BE2C (cell line): ENCODE results near the gene CTRB2.
"Not testable (repeated sequence)": the region's sequence is repeated elsewhere in the genome, so short reads cannot be mapped to it uniquely, and the experiment has no call there.

Source experiments
- DNase-seq: peaks from one replicate; pipeline ENCODE4 v3.0.0-alpha.2; 2020
- H3K27me3 ChIP-seq: fragments of 250-450 bp; sonication (Bioruptor Pico); 2 replicates; pipeline ENCODE4 v1.5.1; 2020; ENCODE audit warnings: mild to moderate bottlenecking
- H3K36me3 ChIP-seq: fragments of 250-450 bp; sonication (Bioruptor Pico); 2 replicates; pipeline ENCODE4 v1.5.1; 2020; ENCODE audit warnings: mild to moderate bottlenecking
- H3K4me1 ChIP-seq: fragments of 250-450 bp; sonication (Bioruptor Pico); 2 replicates; pipeline ENCODE4 v1.5.1; 2020
- H3K4me3 ChIP-seq: 2 replicates; pipeline ENCODE4 v1.5.1; 2011; ENCODE audit warnings: low read depth, low read length
- H3K9me3 ChIP-seq: fragments of 250-450 bp; sonication (Bioruptor Pico); 2 replicates; pipeline ENCODE4 v1.5.1; 2020
- TF ChIP-seq, protein P1 (sequence below): IDR thresholded peaks from 2 replicates; pipeline ENCODE4 v1.5.1; 2012; ENCODE audit warnings: mild to moderate bottlenecking, low read depth, low read length

CTRB2 gene

DNA sequence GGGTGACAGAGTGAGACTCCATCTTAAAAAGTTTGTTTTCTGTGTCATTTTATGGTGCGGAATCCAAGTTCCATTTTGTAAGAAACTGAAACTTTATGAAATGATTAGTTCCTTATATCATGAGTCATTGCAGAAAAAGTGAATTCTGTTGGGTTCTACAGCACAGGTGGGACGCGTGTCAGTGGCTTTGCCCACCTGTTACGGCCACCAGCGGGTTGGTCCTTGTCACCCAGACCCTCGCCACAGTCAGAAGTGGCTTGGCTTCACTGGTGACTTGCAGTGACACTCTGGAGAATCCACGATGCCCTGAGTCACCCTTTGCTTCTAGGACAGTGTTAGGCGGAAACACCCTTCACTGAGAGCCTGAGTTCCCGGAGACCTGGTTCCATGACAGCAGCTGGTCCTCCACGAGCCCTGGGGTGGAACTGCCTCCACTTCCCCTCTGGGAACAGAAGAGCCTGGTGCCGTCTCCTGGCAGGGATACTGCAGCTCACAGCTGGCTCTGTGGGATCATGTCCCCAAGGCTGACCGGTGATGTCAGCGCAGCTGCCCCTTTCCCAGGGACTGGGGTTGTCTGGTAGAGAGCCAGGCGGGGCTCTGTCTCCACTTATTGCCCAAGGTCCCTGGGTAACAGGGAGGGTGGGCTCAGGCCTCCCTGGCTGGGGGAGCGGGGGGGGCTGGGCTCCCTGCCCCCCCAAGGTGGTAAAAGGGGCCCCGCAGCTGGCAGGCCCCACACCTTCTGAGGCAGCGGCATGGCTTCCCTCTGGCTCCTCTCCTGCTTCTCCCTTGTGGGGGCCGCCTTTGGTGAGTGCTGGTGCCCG is 11.5 kb upstream of the CTRB2 start, which contains the start of gene CTRB1:
Gene CTRB1 (plus strand): TSS at position 733 of the 821 bp plus-strand sequence. CDS start 20 bp downstream, at position 753.
- no peaks in the 10 kb centered on the region for H3K9me3 ChIP-seq
- no peak within 1 kb of the TSS for H3K4me3 ChIP-seq
- H3K36me3 ChIP-seq = no peaks in the 10 kb centered on the region
- no peaks in the 10 kb centered on the region for H3K4me1 ChIP-seq
- no peaks in the 10 kb centered on the region for H3K27me3 ChIP-seq
- DNase-seq = no peak
- TF ChIP-seq, protein P1, sequence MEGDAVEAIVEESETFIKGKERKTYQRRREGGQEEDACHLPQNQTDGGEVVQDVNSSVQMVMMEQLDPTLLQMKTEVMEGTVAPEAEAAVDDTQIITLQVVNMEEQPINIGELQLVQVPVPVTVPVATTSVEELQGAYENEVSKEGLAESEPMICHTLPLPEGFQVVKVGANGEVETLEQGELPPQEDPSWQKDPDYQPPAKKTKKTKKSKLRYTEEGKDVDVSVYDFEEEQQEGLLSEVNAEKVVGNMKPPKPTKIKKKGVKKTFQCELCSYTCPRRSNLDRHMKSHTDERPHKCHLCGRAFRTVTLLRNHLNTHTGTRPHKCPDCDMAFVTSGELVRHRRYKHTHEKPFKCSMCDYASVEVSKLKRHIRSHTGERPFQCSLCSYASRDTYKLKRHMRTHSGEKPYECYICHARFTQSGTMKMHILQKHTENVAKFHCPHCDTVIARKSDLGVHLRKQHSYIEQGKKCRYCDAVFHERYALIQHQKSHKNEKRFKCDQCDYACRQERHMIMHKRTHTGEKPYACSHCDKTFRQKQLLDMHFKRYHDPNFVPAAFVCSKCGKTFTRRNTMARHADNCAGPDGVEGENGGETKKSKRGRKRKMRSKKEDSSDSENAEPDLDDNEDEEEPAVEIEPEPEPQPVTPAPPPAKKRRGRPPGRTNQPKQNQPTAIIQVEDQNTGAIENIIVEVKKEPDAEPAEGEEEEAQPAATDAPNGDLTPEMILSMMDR = no peak

- H3K9me3 ChIP-seq = no peaks in the 10 kb centered on the region
- DNase-seq = no peak
- no peaks in the 10 kb centered on the region for H3K36me3 ChIP-seq
- H3K27me3 ChIP-seq = no peaks in the 10 kb centered on the region
- TF ChIP-seq, protein P1 = no peak
- H3K4me3 ChIP-seq = no peak overlapping the region
- H3K4me1 ChIP-seq = no peaks in the 10 kb centered on the region
Measured at GRCh38 chr16:75217389-75217851, 10.5 kb upstream of the CTRB2 start.

DNA sequence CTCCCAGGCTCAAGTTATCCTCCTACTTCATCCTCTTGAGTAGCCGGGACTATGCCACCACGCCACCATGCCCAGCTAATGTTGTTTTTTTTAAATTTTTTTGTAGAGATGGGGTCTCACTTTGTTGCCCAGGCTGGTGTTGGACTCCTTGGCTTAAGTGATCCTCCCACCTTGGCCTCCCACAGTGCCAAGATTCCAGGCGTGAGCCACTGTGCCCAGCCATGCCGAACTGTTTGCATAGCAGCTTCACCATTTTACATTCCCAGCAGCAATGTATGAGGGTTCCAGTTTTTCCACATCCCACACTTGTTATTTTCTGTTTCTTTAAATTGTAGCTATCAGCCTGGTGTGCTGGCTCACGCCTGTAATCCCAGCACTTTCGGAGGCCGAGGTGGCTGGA is 9.6 kb upstream of the CTRB2 start:
- TF ChIP-seq, protein P1 = no peak
- DNase-seq = no peak

GRCh38 chr16:75216127-75216526 is 9.2 kb upstream of the CTRB2 start:
- Histone ChIP-seq H3K4me1 (no peaks in the 10 kb centered on the region), H3K27me3 (no peaks in the 10 kb centered on the region), H3K4me3 (no peak overlapping the region), H3K36me3 (no peaks in the 10 kb centered on the region), H3K9me3 (no peaks in the 10 kb centered on the region)
- no peak for DNase-seq
- TF ChIP-seq, protein P1 = no peak

More for the DNA sequence above, 9.6 kb upstream of the CTRB2 start:
- no peaks in the 10 kb centered on the region for H3K27me3 ChIP-seq
- H3K4me3 ChIP-seq = no peak overlapping the region
- no peaks in the 10 kb centered on the region for H3K36me3 ChIP-seq
- no peaks in the 10 kb centered on the region for H3K9me3 ChIP-seq
- no peaks in the 10 kb centered on the region for H3K4me1 ChIP-seq

DNA sequence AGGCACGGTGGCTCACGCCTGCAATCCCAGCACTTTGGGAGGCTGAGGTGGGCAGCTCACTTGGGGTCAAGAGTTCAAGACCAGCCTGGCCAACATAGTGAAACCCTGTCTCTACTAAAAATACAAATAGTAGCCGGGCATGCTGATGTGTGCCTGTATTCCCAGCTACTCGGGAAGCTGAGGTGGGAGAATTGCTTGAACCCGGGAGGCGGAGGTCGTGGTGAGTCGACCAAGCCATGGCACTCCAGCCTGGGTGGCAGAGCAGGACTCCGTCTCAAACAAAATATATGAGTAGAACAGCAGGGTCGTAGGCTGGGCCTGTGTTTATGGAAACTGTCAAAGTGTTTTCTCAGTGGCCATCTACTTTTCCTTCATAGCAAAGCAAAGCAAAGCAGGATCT is 4.3 kb upstream of the CTRB2 start:
- H3K4me1 ChIP-seq, DNase-seq, H3K36me3 ChIP-seq, H3K4me3 ChIP-seq, H3K9me3 ChIP-seq, H3K27me3 ChIP-seq: not testable (repeated sequence)

DNA sequence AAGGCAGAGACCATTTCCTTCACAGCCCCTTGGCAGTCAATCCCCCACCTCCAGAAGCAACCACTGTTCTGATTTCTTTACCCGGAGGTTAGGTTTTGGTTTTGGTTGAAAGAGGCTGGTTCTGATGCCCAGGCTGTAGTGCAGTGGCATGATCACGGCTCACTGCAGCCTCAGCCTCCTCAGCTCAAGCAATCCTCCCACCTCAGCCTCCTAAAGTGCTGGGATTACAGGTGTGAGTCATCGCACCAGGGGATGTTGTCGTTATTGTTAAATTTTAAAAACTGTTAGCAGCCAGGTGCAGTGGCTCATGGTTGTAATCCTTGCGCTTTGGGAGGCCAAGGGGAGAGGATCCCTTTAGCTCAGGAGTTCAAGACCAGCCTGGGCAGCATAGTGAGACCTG is 3.0 kb upstream of the CTRB2 start:
- Histone ChIP-seq H3K36me3 (no peaks in the 10 kb centered on the region), H3K9me3 (no peaks in the 10 kb centered on the region), H3K4me1 (no peaks in the 10 kb centered on the region), H3K27me3 (no peaks in the 10 kb centered on the region), H3K4me3 (no peak overlapping the region)
- TF ChIP-seq, protein P1 = no peak
- no peak for DNase-seq

DNA sequence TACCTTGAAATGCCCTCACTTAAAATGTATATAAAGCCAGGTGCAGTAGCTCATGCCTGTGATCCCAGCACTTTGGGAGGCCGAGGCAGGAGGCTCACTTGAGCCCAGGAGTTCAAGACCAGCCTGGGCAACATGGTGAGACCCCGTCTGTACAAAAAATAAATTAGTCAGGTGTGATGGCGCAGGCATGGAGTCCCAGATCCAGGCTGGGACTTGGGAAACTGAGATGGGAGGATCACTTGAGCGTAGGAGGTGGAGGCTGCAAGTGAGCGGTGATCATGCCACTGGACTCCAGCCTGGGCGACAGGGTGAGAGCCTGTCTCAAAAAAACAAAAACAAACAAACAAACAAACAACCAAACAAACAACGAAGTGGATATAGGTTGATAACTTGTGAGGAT is 2.6 kb upstream of the CTRB2 start:
- DNase-seq, H3K4me3 ChIP-seq, H3K36me3 ChIP-seq, H3K9me3 ChIP-seq, H3K4me1 ChIP-seq, H3K27me3 ChIP-seq: not testable (repeated sequence)
